HL-60 (cell line): ENCODE data around the gene CPSF4.

Experiments used
- GABPA ChIP-seq: IDR thresholded peaks from 2 replicates; pipeline ENCODE4 v1.6.1; 2012; ENCODE audit warnings: low read depth
- POLR2AphosphoS5 ChIP-seq: IDR thresholded peaks from 2 replicates; pipeline ENCODE4 v1.6.1; 2012; ENCODE audit warnings: low read depth
- TF ChIP-seq, protein P1 (sequence below): IDR thresholded peaks from one replicate; pipeline ENCODE4 v1.5.1; 2011; ENCODE audit warnings: low read length, control low read depth, inconsistent platforms; ENCODE audit not compliant: insufficient read depth
- TF ChIP-seq, protein P2 (sequence below): IDR thresholded peaks from 2 replicates; pipeline ENCODE4 v1.6.1; 2012; ENCODE audit warnings: low read depth; ENCODE audit not compliant: insufficient replicate concordance

DNA sequence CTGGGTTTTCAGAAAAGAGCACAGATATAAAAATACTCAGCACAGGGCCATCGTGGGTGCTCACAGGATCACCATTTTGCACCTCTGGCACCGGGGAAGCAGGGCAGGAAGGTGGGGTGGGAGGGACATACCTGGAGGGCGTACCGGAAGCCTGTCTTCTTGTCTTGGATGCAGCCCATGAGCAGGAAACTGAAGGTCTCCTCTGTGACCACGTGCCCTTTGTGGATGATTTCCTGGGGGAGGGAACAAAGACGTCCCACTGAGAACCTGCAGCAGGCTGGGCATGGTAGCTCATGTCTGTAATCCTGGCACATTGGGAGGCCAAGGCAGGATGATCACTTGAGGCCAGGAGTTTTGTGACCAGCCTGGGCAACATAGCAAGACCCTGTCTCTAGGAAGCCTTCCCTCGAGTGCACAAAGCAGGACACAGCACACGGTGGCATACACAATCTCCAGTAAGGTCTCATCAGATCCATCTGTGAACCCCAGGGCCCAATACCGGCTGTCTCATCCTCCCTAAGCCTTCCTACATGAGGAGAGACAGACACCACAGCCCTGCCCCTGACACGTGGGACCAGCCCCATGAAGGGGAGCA, 9.7 kb upstream of the CPSF4 start:
- TF ChIP-seq, protein P1, sequence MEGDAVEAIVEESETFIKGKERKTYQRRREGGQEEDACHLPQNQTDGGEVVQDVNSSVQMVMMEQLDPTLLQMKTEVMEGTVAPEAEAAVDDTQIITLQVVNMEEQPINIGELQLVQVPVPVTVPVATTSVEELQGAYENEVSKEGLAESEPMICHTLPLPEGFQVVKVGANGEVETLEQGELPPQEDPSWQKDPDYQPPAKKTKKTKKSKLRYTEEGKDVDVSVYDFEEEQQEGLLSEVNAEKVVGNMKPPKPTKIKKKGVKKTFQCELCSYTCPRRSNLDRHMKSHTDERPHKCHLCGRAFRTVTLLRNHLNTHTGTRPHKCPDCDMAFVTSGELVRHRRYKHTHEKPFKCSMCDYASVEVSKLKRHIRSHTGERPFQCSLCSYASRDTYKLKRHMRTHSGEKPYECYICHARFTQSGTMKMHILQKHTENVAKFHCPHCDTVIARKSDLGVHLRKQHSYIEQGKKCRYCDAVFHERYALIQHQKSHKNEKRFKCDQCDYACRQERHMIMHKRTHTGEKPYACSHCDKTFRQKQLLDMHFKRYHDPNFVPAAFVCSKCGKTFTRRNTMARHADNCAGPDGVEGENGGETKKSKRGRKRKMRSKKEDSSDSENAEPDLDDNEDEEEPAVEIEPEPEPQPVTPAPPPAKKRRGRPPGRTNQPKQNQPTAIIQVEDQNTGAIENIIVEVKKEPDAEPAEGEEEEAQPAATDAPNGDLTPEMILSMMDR = no peak
- TF ChIP-seq POLR2AphosphoS5 (no peak), GABPA (no peak)
- TF ChIP-seq, protein P2, sequence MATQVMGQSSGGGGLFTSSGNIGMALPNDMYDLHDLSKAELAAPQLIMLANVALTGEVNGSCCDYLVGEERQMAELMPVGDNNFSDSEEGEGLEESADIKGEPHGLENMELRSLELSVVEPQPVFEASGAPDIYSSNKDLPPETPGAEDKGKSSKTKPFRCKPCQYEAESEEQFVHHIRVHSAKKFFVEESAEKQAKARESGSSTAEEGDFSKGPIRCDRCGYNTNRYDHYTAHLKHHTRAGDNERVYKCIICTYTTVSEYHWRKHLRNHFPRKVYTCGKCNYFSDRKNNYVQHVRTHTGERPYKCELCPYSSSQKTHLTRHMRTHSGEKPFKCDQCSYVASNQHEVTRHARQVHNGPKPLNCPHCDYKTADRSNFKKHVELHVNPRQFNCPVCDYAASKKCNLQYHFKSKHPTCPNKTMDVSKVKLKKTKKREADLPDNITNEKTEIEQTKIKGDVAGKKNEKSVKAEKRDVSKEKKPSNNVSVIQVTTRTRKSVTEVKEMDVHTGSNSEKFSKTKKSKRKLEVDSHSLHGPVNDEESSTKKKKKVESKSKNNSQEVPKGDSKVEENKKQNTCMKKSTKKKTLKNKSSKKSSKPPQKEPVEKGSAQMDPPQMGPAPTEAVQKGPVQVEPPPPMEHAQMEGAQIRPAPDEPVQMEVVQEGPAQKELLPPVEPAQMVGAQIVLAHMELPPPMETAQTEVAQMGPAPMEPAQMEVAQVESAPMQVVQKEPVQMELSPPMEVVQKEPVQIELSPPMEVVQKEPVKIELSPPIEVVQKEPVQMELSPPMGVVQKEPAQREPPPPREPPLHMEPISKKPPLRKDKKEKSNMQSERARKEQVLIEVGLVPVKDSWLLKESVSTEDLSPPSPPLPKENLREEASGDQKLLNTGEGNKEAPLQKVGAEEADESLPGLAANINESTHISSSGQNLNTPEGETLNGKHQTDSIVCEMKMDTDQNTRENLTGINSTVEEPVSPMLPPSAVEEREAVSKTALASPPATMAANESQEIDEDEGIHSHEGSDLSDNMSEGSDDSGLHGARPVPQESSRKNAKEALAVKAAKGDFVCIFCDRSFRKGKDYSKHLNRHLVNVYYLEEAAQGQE = no peak
